H1 (cell line): ENCODE results near the gene TBC1D4. TPM values are rescaled to one million over a fixed set of nuclear protein-coding genes. Genes with fewer than 3 reads are reported as not detected.

ENCODE experiments used
- CTCF ChIA-PET: fragments of 300-600 bp; sonication (Branson Sonifier 250); formaldehyde crosslinking; loops from one replicate; lab custom pipeline; 2021; ENCODE audit not compliant: partially characterized antibody; lab: Charles Lee
- POLR2A ChIA-PET: fragments of 300-600 bp; sonication (Branson Sonifier 250); formaldehyde crosslinking; loops from one replicate; lab custom pipeline; 2021; ENCODE audit warnings: inconsistent platforms; ENCODE audit not compliant: partially characterized antibody; lab: Charles Lee
- DNase-seq, 2 experiments: peaks; one replicate each; pipeline versions ENCODE4 v3.0.0 to v3.0.0-alpha.2; 2010 to 2022; ENCODE audit warnings: low spot score in 2 of 2, low read depth in 1 of 2, mixed read lengths in 1 of 2
- FAIRE-seq: peaks from 2 replicates; lab custom pipeline; 2011; peaks lifted over from hg19 to GRCh38; lab: Jason Lieb, UNC
- H2AFZ ChIP-seq: 2 replicates; pipeline ENCODE4 v1.8.1; 2012; ENCODE audit warnings: low read length, inconsistent platforms
- H2AK5ac ChIP-seq: 2 replicates; pipeline ENCODE4 v1.6.1; 2013; ENCODE audit warnings: low read depth, low read length
- H2BK120ac ChIP-seq: replicated peaks from 2 replicates; pipeline ENCODE3; 2013; ENCODE audit warnings: low read depth, low read length, inconsistent platforms
- H2BK12ac ChIP-seq: 2 replicates; pipeline ENCODE4 v1.6.1; 2013; ENCODE audit warnings: low read depth, low read length
- H2BK15ac ChIP-seq: 2 replicates; pipeline ENCODE4 v1.6.1; 2013; ENCODE audit warnings: low read length
- H2BK20ac ChIP-seq: 2 replicates; pipeline ENCODE4 v1.6.1; 2013; ENCODE audit warnings: low read length
- H2BK5ac ChIP-seq: 2 replicates; pipeline ENCODE4 v1.6.1; 2013; ENCODE audit warnings: low read depth, low read length
- H3K14ac ChIP-seq: 2 replicates; pipeline ENCODE4 v1.6.1; 2013; ENCODE audit warnings: inconsistent platforms; ENCODE audit not compliant: insufficient read length
- H3K18ac ChIP-seq: 2 replicates; pipeline ENCODE4 v1.6.1; 2013; ENCODE audit warnings: low read length; ENCODE audit errors: extremely low read depth
- H3K23ac ChIP-seq: 2 replicates; pipeline ENCODE4 v1.6.1; 2013; ENCODE audit warnings: inconsistent platforms; ENCODE audit not compliant: insufficient read length
- H3K23me2 ChIP-seq: 2 replicates; pipeline ENCODE4 v1.6.1; 2013; ENCODE audit warnings: low read depth, low read length
- H3K27ac ChIP-seq: 2 replicates; pipeline ENCODE4 v1.6.1; 2011; ENCODE audit warnings: low read depth, low read length, inconsistent platforms
- H3K27me3 ChIP-seq, 4 experiments: replicated peaks in 1 of 4; 1 replicate in 1 of 4; 2 replicates in 3 of 4; pipeline versions ENCODE4 v1.6.1 to v1.8.1; 2011 to 2013; ENCODE audit warnings: low read length in 3 of 4, mild to moderate bottlenecking in 3 of 4, inconsistent platforms in 2 of 4, mixed read lengths in 2 of 4, moderate library complexity in 1 of 4; ENCODE audit not compliant: control insufficient read depth in 3 of 4, insufficient read depth in 3 of 4; ENCODE audit errors: extremely low read depth in 1 of 4
- H3K36me3 ChIP-seq, 4 experiments: 2 replicates each; pipeline versions ENCODE4 v1.6.1 to v1.8.1; 2011 to 2013; ENCODE audit warnings: mild to moderate bottlenecking in 4 of 4, low read length in 3 of 4, moderate library complexity in 2 of 4, control low read depth in 1 of 4, inconsistent platforms in 1 of 4; ENCODE audit not compliant: insufficient read depth in 4 of 4, control insufficient read depth in 2 of 4
- H3K4ac ChIP-seq: replicated peaks from 2 replicates; pipeline ENCODE3; 2013; ENCODE audit warnings: low read length, low read depth, mixed read lengths, inconsistent platforms; ENCODE audit not compliant: insufficient read length
- H3K4me1 ChIP-seq, 4 experiments: replicated peaks in 1 of 4; 1 replicate in 1 of 4; 2 replicates in 3 of 4; pipeline versions ENCODE4 v1.6.1 to v1.8.1; 2011 to 2013; ENCODE audit warnings: low read length in 3 of 4, inconsistent platforms in 2 of 4, mixed read lengths in 1 of 4; ENCODE audit not compliant: insufficient read depth in 4 of 4, control insufficient read depth in 3 of 4
- H3K4me2 ChIP-seq, 2 experiments: 2 replicates each; pipeline versions ENCODE4 v1.6.1 to v1.8.1; 2011 to 2013; ENCODE audit warnings: low read depth in 2 of 2, low read length in 2 of 2, control low read depth in 1 of 2, inconsistent platforms in 1 of 2, mild to moderate bottlenecking in 1 of 2; ENCODE audit not compliant: insufficient read depth in 1 of 2
- H3K4me3 ChIP-seq, 4 experiments: fragments of 200-600, 300-600 bp in 1 of 4; sonication (generic), shearing (Covaris generic), sonication (Bioruptor Twin) in 1 of 4; 2 replicates each; pipeline versions ENCODE4 v1.5.1 to v1.8.1; 2011 to 2016; ENCODE audit warnings: low read length in 4 of 4, low read depth in 3 of 4, control low read depth in 2 of 4, inconsistent platforms in 2 of 4, mild to moderate bottlenecking in 2 of 4, mixed read lengths in 1 of 4, moderate library complexity in 1 of 4; ENCODE audit not compliant: insufficient read depth in 2 of 4; ENCODE audit errors: extremely low read depth in 1 of 4
- H3K56ac ChIP-seq: replicated peaks from 2 replicates; pipeline ENCODE3; 2013; ENCODE audit warnings: low read depth, mild to moderate bottlenecking, mixed read lengths, low read length, inconsistent platforms; ENCODE audit not compliant: insufficient read length
- H3K79me1 ChIP-seq: 2 replicates; pipeline ENCODE4 v1.6.1; 2013; ENCODE audit warnings: low read depth, low read length, control low read depth
- H3K79me2 ChIP-seq, 2 experiments: 2 replicates each; pipeline versions ENCODE4 v1.6.1 to v1.8.1; 2012 to 2013; ENCODE audit warnings: low read length in 2 of 2, mild to moderate bottlenecking in 2 of 2, inconsistent platforms in 1 of 2; ENCODE audit not compliant: insufficient read depth in 2 of 2, control insufficient read depth in 1 of 2
- H3K9ac ChIP-seq, 4 experiments: replicated peaks in 1 of 4; 1 replicate in 1 of 4; 2 replicates in 3 of 4; pipeline versions ENCODE4 v1.6.1 to v1.8.1; 2011 to 2013; ENCODE audit warnings: low read depth in 3 of 4, low read length in 3 of 4, control low read depth in 2 of 4, mild to moderate bottlenecking in 2 of 4, moderate library complexity in 2 of 4, inconsistent platforms in 1 of 4; ENCODE audit errors: extremely low read depth in 1 of 4
- H3K9me3 ChIP-seq, 2 experiments: 2 replicates each; pipeline versions ENCODE4 v1.6.1 to v1.8.1; 2012 to 2013; ENCODE audit warnings: mild to moderate bottlenecking in 2 of 2, moderate library complexity in 2 of 2, control low read depth in 1 of 2, inconsistent platforms in 1 of 2, low read depth in 1 of 2, low read length in 1 of 2, mixed read lengths in 1 of 2; ENCODE audit not compliant: insufficient read depth in 2 of 2
- H4K20me1 ChIP-seq, 2 experiments: replicated peaks in 1 of 2; 2 replicates each; pipeline versions ENCODE3 to v1.8.1; 2011 to 2013; ENCODE audit warnings: inconsistent platforms in 2 of 2, low read length in 2 of 2, mild to moderate bottlenecking in 1 of 2; ENCODE audit not compliant: insufficient read depth in 2 of 2, control insufficient read depth in 1 of 2
- H4K5ac ChIP-seq: 2 replicates; pipeline ENCODE4 v1.6.1; 2013; ENCODE audit warnings: low read length, low read depth, mixed read lengths, inconsistent platforms; ENCODE audit not compliant: insufficient read length
- H4K8ac ChIP-seq: 2 replicates; pipeline ENCODE4 v1.8.0; 2013; ENCODE audit warnings: mild to moderate bottlenecking, moderate library complexity, low read length, inconsistent platforms; ENCODE audit not compliant: insufficient read depth; ENCODE audit errors: extremely low read depth
- H4K91ac ChIP-seq: replicated peaks from 2 replicates; pipeline ENCODE3; 2013; ENCODE audit warnings: low read length, mixed read lengths, inconsistent platforms; ENCODE audit not compliant: insufficient read length
- ATF2 ChIP-seq: IDR thresholded peaks from 2 replicates; pipeline ENCODE4 v1.6.1; 2012; ENCODE audit warnings: low read length, inconsistent platforms
- BCL11A ChIP-seq, 2 experiments: IDR thresholded peaks; one replicate each; pipeline ENCODE4 v1.6.1; 2011; ENCODE audit warnings: low read depth in 2 of 2, low read length in 2 of 2, mild to moderate bottlenecking in 2 of 2
- CREB1 ChIP-seq: IDR thresholded peaks from 2 replicates; pipeline ENCODE4 v1.6.1; 2012; ENCODE audit warnings: inconsistent platforms
- RAD21 ChIP-seq, 2 experiments: IDR thresholded peaks in 1 of 2; conservative IDR thresholded peaks in 1 of 2; 2 replicates each; pipeline ENCODE4 v1.6.1; 2011; ENCODE audit warnings: low read depth in 2 of 2, low read length in 2 of 2, improper control_type of control experiment in 1 of 2, inconsistent platforms in 1 of 2, mild to moderate bottlenecking in 1 of 2, moderate library complexity in 1 of 2
- RBBP5 ChIP-seq: IDR thresholded peaks from 2 replicates; pipeline ENCODE4 v1.7.1; 2012; ENCODE audit warnings: low read depth, mild to moderate bottlenecking, inconsistent platforms, low read length, moderate library complexity, borderline replicate concordance
- SP1 ChIP-seq: IDR thresholded peaks from 2 replicates; pipeline ENCODE4 v1.6.1; 2011; ENCODE audit warnings: low read depth, low read length
- TAF7 ChIP-seq: optimal IDR thresholded peaks from 2 replicates; pipeline ENCODE3; 2011; ENCODE audit warnings: low read depth, mild to moderate bottlenecking, inconsistent platforms, low read length, moderate library complexity, borderline replicate concordance
- YY1 ChIP-seq: IDR thresholded peaks from 2 replicates; pipeline ENCODE4 v1.6.1; 2011; ENCODE audit warnings: low read depth, mild to moderate bottlenecking, low read length
- WGBS, 2 experiments: shearing (Covaris generic) in 1 of 2; methylation state at CpG; one replicate each; pipeline versions ENCODE4 v1.1.6 to v1.1.7; 2013 to 2015; ENCODE audit warnings: low lambda C conversion rate in 2 of 2, mixed read lengths in 2 of 2, inconsistent platforms in 1 of 2, low coverage in 1 of 2, missing lambda C conversion rate in 1 of 2; ENCODE audit not compliant: insufficient replicate concordance in 2 of 2, insufficient coverage in 1 of 2, insufficient read length in 1 of 2; ENCODE audit errors: extremely low coverage in 1 of 2, missing lambda C conversion rate in 1 of 2; 5-methylcytosine and 5-hydroxymethylcytosine counted together
- polyA plus RNA-seq, 7 experiments: library from polyadenylated mRNA; depleted of rRNA in 3 of 7; stranded (reverse) in 5 of 7; unstranded in 2 of 7; fragments of >200 nt in 5 of 7; fragments of 200-250 nt in 2 of 7; gene quantifications; 1 replicate in 5 of 7; 2 replicates in 1 of 7; 4 replicates in 1 of 7; pipeline versions ENCODE4 v1.2.1 to v1.2.3, GENCODE V29; 2011 to 2013; ENCODE audit warnings: missing spikeins in 2 of 7, mixed read lengths in 2 of 7
- total RNA-seq: library from RNA; stranded (reverse); fragmentation: NEBNext Ultra II Directional; extraction: Animal tissue kit (Norgen Biotek cat#: 25700); gene quantifications from 2 replicates; pipeline ENCODE4 v1.2.1, GENCODE V29; 2021

The TBC1D4 gene
- total and polyA plus RNA-seq, 2 of the 8 experiments (the other 6 are each of a cell fraction or from before 2014, with no cell fraction given) = 16.7 to 39.0 TPM

DNA sequence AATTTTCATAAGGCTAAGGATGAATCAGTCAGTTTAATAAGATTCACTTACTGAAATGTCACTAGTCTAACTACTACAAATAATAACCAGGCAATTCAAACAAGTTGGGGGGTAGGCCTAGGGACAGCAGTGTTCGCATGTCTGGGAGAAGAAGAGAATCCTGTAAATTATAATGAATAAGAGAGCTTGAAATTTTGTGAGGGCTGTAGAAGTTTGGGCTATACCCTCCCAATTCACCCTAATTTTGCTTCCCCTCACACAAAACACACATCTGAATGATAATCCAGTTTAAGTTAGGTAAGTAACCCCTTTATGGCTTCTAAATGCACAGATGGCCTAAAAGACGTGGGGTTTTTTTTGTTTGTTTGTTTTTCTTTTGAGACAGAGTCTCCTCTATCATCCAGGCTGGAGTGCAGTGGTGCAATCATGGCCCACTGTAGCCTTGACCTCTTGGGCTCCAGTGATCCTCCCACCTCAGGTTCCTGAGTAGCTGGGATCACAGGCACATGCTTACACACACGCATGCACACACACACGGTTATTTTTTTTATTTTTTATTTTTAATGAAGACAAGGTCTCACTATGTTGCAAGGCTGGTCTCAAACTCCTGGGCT, 69.9 kb downstream of the TBC1D4 start:
- TF ChIP-seq BCL11A (IDR thresholded peaks at IDR 0.05; ENCODE audit: low read depth in 2 of 2, low read length in 2 of 2) (no peak), RBBP5 (no peak), YY1 (no peak), CREB1 (no peak), ATF2 (no peak), RAD21 (IDR thresholded peaks at IDR 0.05 in 1 of 2, conservative IDR thresholded peaks at IDR 0.05 in 1 of 2; ENCODE audit: low read depth in 2 of 2, low read length in 2 of 2) (no peak), SP1 (no peak), TAF7 (no peak)
- Histone ChIP-seq H2BK12ac (no peak overlapping the region), H3K4me3 (no peak overlapping the region), H2BK5ac (no peak overlapping the region), H3K79me1 (peaks cover 2% of the 10 kb centered on the region; the same call in 1 of the 2 replicates), H2AK5ac (no peak overlapping the region), H3K56ac (no peak overlapping the region), H3K4ac (no peak overlapping the region), H3K27me3 (no peaks in the 10 kb centered on the region), H3K23me2 (no peaks in the 10 kb centered on the region), H3K27ac (no peak overlapping the region), H3K4me1 (peaks cover 0 to 11% (median 2%) of the 10 kb centered on the region in 4 experiments; a peak in 3 of 7 replicates), H4K20me1 (peaks cover 2 to 4% of the 10 kb centered on the region in 2 experiments), H3K23ac (no peak overlapping the region), H2AFZ (no peak overlapping the region), H3K18ac (no peak overlapping the region), H3K14ac (no peak overlapping the region), H2BK20ac (no peak overlapping the region), H2BK15ac (no peak overlapping the region), H4K8ac (no peak overlapping the region), H4K5ac (no peak overlapping the region), H3K4me2 (no peak overlapping the region), H2BK120ac (no peak overlapping the region), H3K9ac (no peak overlapping the region), H3K9me3 (no peaks in the 10 kb centered on the region), H3K79me2 (peaks cover 0 to 22% of the 10 kb centered on the region in 2 experiments; a peak in 2 of 4 replicates), H4K91ac (no peak overlapping the region), H3K36me3 (no peaks in the 10 kb centered on the region)
- ChIA-PET POLR2A (no interaction called here), CTCF (interaction anchor here (1.0 kb wide), 1 partner anchor 39 kb away, joined by 3 read pairs; no protein-coding TSS in a partner anchor)
- FAIRE-seq (no peak), DNase-seq (no peak)
- 90% methylated on average over 4 of the region's 4 CpGs; no CpG with 5 or more reads in 1 of the 2 experiments for WGBS, 2 experiments
